ENCODE data around the gene ILRUN. TPM values are rescaled to one million over a fixed set of nuclear protein-coding genes. Genes with fewer than 3 reads are reported as not detected.

ILRUN gene
- total and polyA plus RNA-seq, 9 of the 15 experiments (the other 6 are each of a cell fraction or from before 2014, with no cell fraction given): 24.9 to 78.9 (median 53.4) TPM

DNA sequence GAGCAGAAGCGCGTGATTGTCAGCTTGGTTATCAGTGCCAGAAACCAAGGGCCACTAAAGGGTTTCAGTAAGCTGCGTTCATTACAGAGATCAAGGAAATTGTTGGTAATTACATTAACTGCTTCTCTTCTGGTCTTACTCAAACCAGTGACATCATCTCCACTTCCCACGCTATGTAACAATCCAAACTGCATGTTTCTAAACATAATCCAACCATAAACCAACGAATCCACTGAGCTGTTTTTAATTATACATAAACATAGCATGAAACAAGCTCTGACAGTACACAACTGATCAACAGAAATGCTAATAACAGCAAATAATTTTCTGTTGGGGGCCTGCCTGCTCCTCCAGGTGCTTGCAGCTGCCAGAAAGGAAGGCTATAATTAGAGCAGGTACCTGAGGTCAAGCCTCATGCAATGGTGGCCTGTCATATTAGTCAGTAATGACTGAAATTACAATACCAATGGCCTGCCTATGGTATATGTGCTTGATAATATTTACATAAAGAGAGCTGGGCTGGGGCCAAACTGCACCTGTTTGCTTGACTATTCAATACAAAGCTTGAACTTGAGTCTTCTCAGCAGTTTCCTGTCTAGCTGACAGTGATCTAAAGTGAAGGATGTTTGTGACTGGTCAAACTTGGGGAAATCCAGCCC, 40.1 kb downstream of the ILRUN start (continued):
- TF ChIP-seq, protein P1, sequence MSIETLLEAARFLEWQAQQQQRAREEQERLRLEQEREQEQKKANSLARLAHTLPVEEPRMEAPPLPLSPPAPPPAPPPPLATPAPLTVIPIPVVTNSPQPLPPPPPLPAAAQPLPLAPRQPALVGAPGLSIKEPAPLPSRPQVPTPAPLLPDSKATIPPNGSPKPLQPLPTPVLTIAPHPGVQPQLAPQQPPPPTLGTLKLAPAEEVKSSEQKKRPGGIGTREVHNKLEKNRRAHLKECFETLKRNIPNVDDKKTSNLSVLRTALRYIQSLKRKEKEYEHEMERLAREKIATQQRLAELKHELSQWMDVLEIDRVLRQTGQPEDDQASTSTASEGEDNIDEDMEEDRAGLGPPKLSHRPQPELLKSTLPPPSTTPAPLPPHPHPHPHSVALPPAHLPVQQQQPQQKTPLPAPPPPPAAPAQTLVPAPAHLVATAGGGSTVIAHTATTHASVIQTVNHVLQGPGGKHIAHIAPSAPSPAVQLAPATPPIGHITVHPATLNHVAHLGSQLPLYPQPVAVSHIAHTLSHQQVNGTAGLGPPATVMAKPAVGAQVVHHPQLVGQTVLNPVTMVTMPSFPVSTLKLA (conservative IDR thresholded peaks at IDR 0.05): peak in 1 of 2 experiments; percentile 38; a peak in 1 of 4 replicates
- TF ChIP-seq ETV1 (tag; conservative IDR thresholded peaks at IDR 0.05; ENCODE audit: low read depth): 0 out of 2 replicates have a peak, but pooled peaks have one; percentile 30
- TF ChIP-seq NONO (IDR thresholded peaks at IDR 0.05; ENCODE audit: low read depth in 2 of 2, low read length in 1 of 2): no peak
- TF ChIP-seq, protein P2, sequence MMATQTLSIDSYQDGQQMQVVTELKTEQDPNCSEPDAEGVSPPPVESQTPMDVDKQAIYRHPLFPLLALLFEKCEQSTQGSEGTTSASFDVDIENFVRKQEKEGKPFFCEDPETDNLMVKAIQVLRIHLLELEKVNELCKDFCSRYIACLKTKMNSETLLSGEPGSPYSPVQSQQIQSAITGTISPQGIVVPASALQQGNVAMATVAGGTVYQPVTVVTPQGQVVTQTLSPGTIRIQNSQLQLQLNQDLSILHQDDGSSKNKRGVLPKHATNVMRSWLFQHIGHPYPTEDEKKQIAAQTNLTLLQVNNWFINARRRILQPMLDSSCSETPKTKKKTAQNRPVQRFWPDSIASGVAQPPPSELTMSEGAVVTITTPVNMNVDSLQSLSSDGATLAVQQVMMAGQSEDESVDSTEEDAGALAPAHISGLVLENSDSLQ (IDR thresholded peaks at IDR 0.05): peak; percentile 52
- no peak for TF ChIP-seq C11orf30 (IDR thresholded peaks at IDR 0.05; ENCODE audit: low read depth)
- no peak for TF ChIP-seq ERF (CRISPR knock-in tag; IDR thresholded peaks at IDR 0.05)
- no peak for TF ChIP-seq ZBTB7A (IDR thresholded peaks at IDR 0.05; ENCODE audit: borderline replicate concordance, control insufficient read depth, low read depth, low read length)
- 0 out of 4 replicates have a peak, but pooled peaks of 1 of the 2 experiments have one; percentile 23 for TF ChIP-seq NRF1 (conservative IDR thresholded peaks at IDR 0.05 in 1 of 2, IDR thresholded peaks at IDR 0.05 in 1 of 2)
- TF ChIP-seq ZNF75A (CRISPR knock-in tag; IDR thresholded peaks at IDR 0.05): 0 out of 2 replicates have a peak, but pooled peaks have one; percentile 2
- TF ChIP-seq XRCC4 (IDR thresholded peaks at IDR 0.05; ENCODE audit: extremely low read depth, insufficient read depth, insufficient read length): no peak
- TF ChIP-seq TBP (optimal IDR thresholded peaks at IDR 0.05; ENCODE audit: low read depth, low read length): no peak
- TF ChIP-seq, protein P3, sequence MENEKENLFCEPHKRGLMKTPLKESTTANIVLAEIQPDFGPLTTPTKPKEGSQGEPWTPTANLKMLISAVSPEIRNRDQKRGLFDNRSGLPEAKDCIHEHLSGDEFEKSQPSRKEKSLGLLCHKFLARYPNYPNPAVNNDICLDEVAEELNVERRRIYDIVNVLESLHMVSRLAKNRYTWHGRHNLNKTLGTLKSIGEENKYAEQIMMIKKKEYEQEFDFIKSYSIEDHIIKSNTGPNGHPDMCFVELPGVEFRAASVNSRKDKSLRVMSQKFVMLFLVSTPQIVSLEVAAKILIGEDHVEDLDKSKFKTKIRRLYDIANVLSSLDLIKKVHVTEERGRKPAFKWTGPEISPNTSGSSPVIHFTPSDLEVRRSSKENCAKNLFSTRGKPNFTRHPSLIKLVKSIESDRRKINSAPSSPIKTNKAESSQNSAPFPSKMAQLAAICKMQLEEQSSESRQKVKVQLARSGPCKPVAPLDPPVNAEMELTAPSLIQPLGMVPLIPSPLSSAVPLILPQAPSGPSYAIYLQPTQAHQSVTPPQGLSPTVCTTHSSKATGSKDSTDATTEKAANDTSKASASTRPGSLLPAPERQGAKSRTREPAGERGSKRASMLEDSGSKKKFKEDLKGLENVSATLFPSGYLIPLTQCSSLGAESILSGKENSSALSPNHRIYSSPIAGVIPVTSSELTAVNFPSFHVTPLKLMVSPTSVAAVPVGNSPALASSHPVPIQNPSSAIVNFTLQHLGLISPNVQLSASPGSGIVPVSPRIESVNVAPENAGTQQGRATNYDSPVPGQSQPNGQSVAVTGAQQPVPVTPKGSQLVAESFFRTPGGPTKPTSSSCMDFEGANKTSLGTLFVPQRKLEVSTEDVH (IDR thresholded peaks at IDR 0.05; ENCODE audit: low read depth, partially characterized antibody): no peak
- TF ChIP-seq ZNF133 (CRISPR knock-in tag; IDR thresholded peaks at IDR 0.05): no peak
- TF ChIP-seq MAFK (IDR thresholded peaks at IDR 0.05; ENCODE audit: low read length): no peak
- peak; percentile 20 for TF ChIP-seq HDAC3 (IDR thresholded peaks at IDR 0.05; ENCODE audit: borderline replicate concordance, partially characterized antibody)
- TF ChIP-seq MEIS2 (IDR thresholded peaks at IDR 0.05; ENCODE audit: partially characterized antibody): peak; percentile 51
- TF ChIP-seq, protein P4, sequence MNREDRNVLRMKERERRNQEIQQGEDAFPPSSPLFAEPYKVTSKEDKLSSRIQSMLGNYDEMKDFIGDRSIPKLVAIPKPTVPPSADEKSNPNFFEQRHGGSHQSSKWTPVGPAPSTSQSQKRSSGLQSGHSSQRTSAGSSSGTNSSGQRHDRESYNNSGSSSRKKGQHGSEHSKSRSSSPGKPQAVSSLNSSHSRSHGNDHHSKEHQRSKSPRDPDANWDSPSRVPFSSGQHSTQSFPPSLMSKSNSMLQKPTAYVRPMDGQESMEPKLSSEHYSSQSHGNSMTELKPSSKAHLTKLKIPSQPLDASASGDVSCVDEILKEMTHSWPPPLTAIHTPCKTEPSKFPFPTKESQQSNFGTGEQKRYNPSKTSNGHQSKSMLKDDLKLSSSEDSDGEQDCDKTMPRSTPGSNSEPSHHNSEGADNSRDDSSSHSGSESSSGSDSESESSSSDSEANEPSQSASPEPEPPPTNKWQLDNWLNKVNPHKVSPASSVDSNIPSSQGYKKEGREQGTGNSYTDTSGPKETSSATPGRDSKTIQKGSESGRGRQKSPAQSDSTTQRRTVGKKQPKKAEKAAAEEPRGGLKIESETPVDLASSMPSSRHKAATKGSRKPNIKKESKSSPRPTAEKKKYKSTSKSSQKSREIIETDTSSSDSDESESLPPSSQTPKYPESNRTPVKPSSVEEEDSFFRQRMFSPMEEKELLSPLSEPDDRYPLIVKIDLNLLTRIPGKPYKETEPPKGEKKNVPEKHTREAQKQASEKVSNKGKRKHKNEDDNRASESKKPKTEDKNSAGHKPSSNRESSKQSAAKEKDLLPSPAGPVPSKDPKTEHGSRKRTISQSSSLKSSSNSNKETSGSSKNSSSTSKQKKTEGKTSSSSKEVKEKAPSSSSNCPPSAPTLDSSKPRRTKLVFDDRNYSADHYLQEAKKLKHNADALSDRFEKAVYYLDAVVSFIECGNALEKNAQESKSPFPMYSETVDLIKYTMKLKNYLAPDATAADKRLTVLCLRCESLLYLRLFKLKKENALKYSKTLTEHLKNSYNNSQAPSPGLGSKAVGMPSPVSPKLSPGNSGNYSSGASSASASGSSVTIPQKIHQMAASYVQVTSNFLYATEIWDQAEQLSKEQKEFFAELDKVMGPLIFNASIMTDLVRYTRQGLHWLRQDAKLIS (CRISPR knock-in tag; IDR thresholded peaks at IDR 0.05): 0 out of 2 replicates have a peak, but pooled peaks have one; percentile 48
- TF ChIP-seq NR1H2 (CRISPR knock-in tag; IDR thresholded peaks at IDR 0.05): no peak
- TF ChIP-seq MTA2 (IDR thresholded peaks at IDR 0.05; ENCODE audit: low read depth): no peak

All from K562 (cell line).